DOHH2 (cell line): ENCODE data around the gene RAB4A.

ENCODE experiments used
- H3F3A ChIP-seq: fragments of 200-600 bp; sonication (generic), shearing (Covaris generic); 2 replicates; pipeline ENCODE4 v1.6.0; 2016; ENCODE audit warnings: antibody characterized with exemption, mild to moderate bottlenecking; ENCODE audit not compliant: control insufficient read depth, insufficient read depth
- H3K27ac ChIP-seq: fragments of 200-600 bp; sonication (generic); 2 replicates; pipeline ENCODE4 v1.5.1; 2014; ENCODE audit warnings: low read depth, mild to moderate bottlenecking, low read length, moderate library complexity
- H3K27me3 ChIP-seq: fragments of 200-600 bp; sonication (generic); 2 replicates; pipeline ENCODE4 v1.6.1; 2014; ENCODE audit warnings: mild to moderate bottlenecking, low read length, mixed read lengths; ENCODE audit not compliant: control insufficient read depth
- H3K36me3 ChIP-seq: fragments of 200-600 bp; sonication (generic); 2 replicates; pipeline ENCODE4 v1.6.1; 2014; ENCODE audit warnings: mild to moderate bottlenecking, low read length, moderate library complexity, mixed read lengths; ENCODE audit not compliant: control insufficient read depth
- H3K4me1 ChIP-seq: fragments of 200-600 bp; sonication (generic); 2 replicates; pipeline ENCODE4 v1.6.1; 2014; ENCODE audit warnings: mild to moderate bottlenecking, low read length, mixed read lengths; ENCODE audit not compliant: control insufficient read depth
- H3K4me2 ChIP-seq: fragments of 200-600 bp; sonication (generic); 2 replicates; pipeline ENCODE4 v1.6.0; 2014; ENCODE audit warnings: mild to moderate bottlenecking, low read length, moderate library complexity
- H3K4me3 ChIP-seq: fragments of 200-600 bp; sonication (generic); 2 replicates; pipeline ENCODE4 v1.5.1; 2014; ENCODE audit warnings: mild to moderate bottlenecking, low read length, mixed read lengths
- H3K79me2 ChIP-seq: fragments of 200-600 bp; sonication (generic); 2 replicates; pipeline ENCODE4 v1.6.1; 2014; ENCODE audit warnings: mild to moderate bottlenecking, low read length, mixed read lengths; ENCODE audit not compliant: control insufficient read depth
- H3K9me2 ChIP-seq: fragments of 200-600 bp; sonication (generic); replicated peaks from 2 replicates; pipeline ENCODE4 v1.6.1; 2014; ENCODE audit warnings: mild to moderate bottlenecking, low read length, mixed read lengths; ENCODE audit not compliant: control insufficient read depth
- H3K9me3 ChIP-seq: fragments of 200-600 bp; sonication (generic); 2 replicates; pipeline ENCODE4 v1.6.1; 2014; ENCODE audit warnings: antibody characterized with exemption, low read length, mixed read lengths; ENCODE audit not compliant: control insufficient read depth, insufficient read depth
- H4K20me1 ChIP-seq: fragments of 200-600 bp; sonication (generic); 2 replicates; pipeline ENCODE4 v1.6.0; 2014; ENCODE audit warnings: low read depth, mild to moderate bottlenecking, antibody characterized with exemption, low read length, moderate library complexity; ENCODE audit not compliant: control insufficient read depth, insufficient read depth
- EZH2phosphoT487 ChIP-seq: fragments of 200-600 bp; sonication (generic); IDR thresholded peaks from 2 replicates; pipeline ENCODE4 v1.6.1; 2017; ENCODE audit warnings: borderline replicate concordance, mild to moderate bottlenecking, antibody characterized with exemption, low read length, moderate library complexity, mixed read lengths
- TF ChIP-seq, protein P1 (sequence below): fragments of 200-600 bp; sonication (generic); IDR thresholded peaks from one replicate; pipeline ENCODE4 v1.5.1; 2014; ENCODE audit warnings: antibody characterized with exemption, mild to moderate bottlenecking, low read depth, low read length; ENCODE audit not compliant: poor library complexity, severe bottlenecking

RAB4A gene

DNA sequence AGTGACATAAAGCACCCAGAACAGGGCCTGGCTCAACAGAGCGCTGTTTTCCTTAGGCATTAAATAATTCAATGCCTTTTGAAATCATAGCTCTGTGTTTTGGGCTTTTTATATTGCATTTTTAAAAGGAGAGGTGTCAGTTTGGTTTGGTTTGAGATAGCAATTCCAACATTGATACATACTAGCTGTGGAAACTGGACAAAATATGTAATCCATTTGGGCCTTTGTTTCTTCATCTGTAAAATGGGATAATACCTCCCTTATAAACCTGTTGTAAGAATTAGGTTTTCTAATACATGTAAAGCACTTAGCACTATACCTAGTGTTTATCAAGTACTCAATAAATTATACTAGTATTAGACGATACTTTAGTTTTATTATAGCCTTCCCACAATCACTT, 8.7 kb upstream of the RAB4A start:
- no peaks in the 10 kb centered on the region for H3K27me3 ChIP-seq
- H3K9me2 ChIP-seq: no peaks in the 10 kb centered on the region
- H3K79me2 ChIP-seq: no peaks in the 10 kb centered on the region
- H3K36me3 ChIP-seq: no peaks in the 10 kb centered on the region
- no peaks in the 10 kb centered on the region for H4K20me1 ChIP-seq
- H3K27ac ChIP-seq: no peak overlapping the region
- TF ChIP-seq EZH2phosphoT487: no peak
- TF ChIP-seq, protein P1, sequence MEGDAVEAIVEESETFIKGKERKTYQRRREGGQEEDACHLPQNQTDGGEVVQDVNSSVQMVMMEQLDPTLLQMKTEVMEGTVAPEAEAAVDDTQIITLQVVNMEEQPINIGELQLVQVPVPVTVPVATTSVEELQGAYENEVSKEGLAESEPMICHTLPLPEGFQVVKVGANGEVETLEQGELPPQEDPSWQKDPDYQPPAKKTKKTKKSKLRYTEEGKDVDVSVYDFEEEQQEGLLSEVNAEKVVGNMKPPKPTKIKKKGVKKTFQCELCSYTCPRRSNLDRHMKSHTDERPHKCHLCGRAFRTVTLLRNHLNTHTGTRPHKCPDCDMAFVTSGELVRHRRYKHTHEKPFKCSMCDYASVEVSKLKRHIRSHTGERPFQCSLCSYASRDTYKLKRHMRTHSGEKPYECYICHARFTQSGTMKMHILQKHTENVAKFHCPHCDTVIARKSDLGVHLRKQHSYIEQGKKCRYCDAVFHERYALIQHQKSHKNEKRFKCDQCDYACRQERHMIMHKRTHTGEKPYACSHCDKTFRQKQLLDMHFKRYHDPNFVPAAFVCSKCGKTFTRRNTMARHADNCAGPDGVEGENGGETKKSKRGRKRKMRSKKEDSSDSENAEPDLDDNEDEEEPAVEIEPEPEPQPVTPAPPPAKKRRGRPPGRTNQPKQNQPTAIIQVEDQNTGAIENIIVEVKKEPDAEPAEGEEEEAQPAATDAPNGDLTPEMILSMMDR: no peak
- H3K4me2 ChIP-seq: no peak overlapping the region
- H3K4me3 ChIP-seq: no peak overlapping the region
- H3F3A ChIP-seq: no peaks in the 10 kb centered on the region
- H3K4me1 ChIP-seq: peaks cover 8% of the 10 kb centered on the region
- H3K9me3 ChIP-seq: no peaks in the 10 kb centered on the region

DNA sequence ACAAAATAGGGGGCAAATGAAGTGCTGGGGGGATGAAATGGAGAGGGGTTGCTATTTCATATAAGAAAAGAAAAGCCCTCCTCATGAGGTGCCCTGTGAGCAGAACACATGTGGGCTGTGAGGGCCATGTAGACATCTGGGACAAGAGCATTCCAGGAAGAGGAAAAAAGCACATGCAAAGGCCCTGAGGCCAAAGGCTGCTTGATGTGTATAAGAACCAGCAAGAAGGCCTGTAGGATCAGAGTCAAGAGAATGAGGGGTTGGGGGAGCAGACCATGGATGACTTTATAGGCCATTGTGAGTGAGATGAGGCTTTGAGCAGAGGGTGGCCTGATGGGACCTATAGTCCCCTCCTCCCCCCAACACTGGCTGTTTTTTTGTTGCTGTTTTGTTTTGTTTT, 7.7 kb upstream of the RAB4A start:
- H3K4me3 ChIP-seq: no peak overlapping the region
- no peaks in the 10 kb centered on the region for H3K36me3 ChIP-seq
- no peaks in the 10 kb centered on the region for H4K20me1 ChIP-seq
- peaks cover 6% of the 10 kb centered on the region for H3K4me1 ChIP-seq
- H3K27me3 ChIP-seq: no peaks in the 10 kb centered on the region
- no peak for TF ChIP-seq EZH2phosphoT487
- TF ChIP-seq, protein P1: no peak
- no peaks in the 10 kb centered on the region for H3K9me3 ChIP-seq
- H3K79me2 ChIP-seq: no peaks in the 10 kb centered on the region
- no peaks in the 10 kb centered on the region for H3K9me2 ChIP-seq
- H3F3A ChIP-seq: no peaks in the 10 kb centered on the region
- no peak overlapping the region for H3K4me2 ChIP-seq
- H3K27ac ChIP-seq: no peak overlapping the region

DNA sequence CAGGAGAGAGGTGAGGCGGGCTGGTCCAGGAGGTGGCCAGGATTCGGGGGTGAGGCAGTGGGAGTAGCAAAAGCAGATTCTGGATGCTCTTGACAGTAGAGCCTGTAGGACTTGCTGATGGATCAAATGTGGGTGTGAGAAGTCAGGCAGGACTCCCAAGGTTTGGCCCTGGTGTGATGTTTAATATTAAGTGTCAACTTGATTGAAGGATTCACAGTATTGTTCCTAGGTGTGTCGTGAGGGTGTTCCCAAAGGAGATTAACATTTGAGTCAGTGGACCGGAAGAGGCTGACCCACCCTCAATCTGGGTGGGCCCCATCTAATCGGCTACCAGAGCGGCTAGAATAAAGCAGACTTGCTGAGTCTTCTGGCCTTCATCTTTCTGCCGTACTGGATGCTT, 6.8 kb upstream of the RAB4A start:
- Histone ChIP-seq H4K20me1 (no peaks in the 10 kb centered on the region), H3F3A (peaks cover 2% of the 10 kb centered on the region), H3K36me3 (no peaks in the 10 kb centered on the region), H3K4me3 (no peak overlapping the region), H3K4me2 (no peak overlapping the region), H3K79me2 (no peaks in the 10 kb centered on the region), H3K9me3 (no peaks in the 10 kb centered on the region), H3K9me2 (no peaks in the 10 kb centered on the region), H3K4me1 (no peaks in the 10 kb centered on the region), H3K27ac (no peak overlapping the region), H3K27me3 (no peaks in the 10 kb centered on the region)
- TF ChIP-seq EZH2phosphoT487: no peak
- TF ChIP-seq, protein P1: no peak

DNA sequence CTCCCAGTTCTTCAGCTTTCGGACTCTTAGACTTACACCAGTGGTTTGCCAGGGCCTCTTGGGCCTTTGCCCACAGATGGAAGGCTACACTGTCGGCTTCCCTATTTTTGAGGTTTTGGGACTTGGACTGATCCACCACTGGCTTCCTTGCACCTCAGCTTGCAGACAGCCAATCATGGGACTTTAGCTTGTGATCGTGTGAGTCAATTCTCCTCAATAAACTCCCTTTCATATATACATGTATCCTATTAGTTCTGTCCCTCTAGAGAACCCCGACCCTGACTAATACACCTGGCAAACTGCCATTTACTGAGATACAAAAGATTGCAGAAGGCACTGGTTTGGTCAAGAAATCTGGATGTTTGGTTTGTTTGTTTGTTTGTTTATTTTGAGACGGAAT, 6.4 kb upstream of the RAB4A start:
- Histone ChIP-seq H3K9me3 (no peaks in the 10 kb centered on the region), H3K4me2 (no peak overlapping the region), H3K79me2 (no peaks in the 10 kb centered on the region), H3K27me3 (no peaks in the 10 kb centered on the region), H3K27ac (no peak overlapping the region), H3K4me3 (no peak overlapping the region), H4K20me1 (no peaks in the 10 kb centered on the region), H3K36me3 (no peaks in the 10 kb centered on the region), H3K4me1 (no peaks in the 10 kb centered on the region), H3K9me2 (no peaks in the 10 kb centered on the region), H3F3A (peaks cover 6% of the 10 kb centered on the region)
- TF ChIP-seq, protein P1: no peak
- no peak for TF ChIP-seq EZH2phosphoT487
